Measurements from ENCODE around the gene FIBP. TPM values are rescaled to one million over a fixed set of nuclear protein-coding genes. Genes with fewer than 3 reads are reported as not detected.
A peak's percentile ranks its signal among the peaks of the same experiment; 100 is the strongest.

FIBP gene
- total RNA-seq, 3 donors from 2014 or later, result 35.8 to 52.8 (median 47.0) TPM

- Histone ChIP-seq H3K9me3 (no peaks in the 10 kb centered on the region), H3K4me3 (no peak overlapping the region)
- intact Hi-C loops (cut with DNase I, micrococcal nuclease), result no loop called here
These were observed 28.8 kb upstream of the FIBP start for GRCh38 chr11:65917077-65917433.

GRCh38 chr11:65916391-65916790 is 28.1 kb upstream of the FIBP start:
- no peak for TF ChIP-seq CTCF (IDR thresholded peaks at IDR 0.05)
- peaks cover 45% of the 10 kb centered on the region for H3K4me1 ChIP-seq (ENCODE audit: low read depth)
- H3K4me3 ChIP-seq, result no peak overlapping the region

More at GRCh38 chr11:65917077-65917433, 28.8 kb upstream of the FIBP start:
- Histone ChIP-seq H3K36me3 (ENCODE audit: low read depth) (no peaks in the 10 kb centered on the region), H3K4me1 (ENCODE audit: low read depth) (peaks cover 39% of the 10 kb centered on the region)
- DNase-seq (no peak), ATAC-seq (no peak)
- no peak for TF ChIP-seq CTCF (IDR thresholded peaks at IDR 0.05)

GRCh38 chr11:65915821-65916251 is 27.6 kb upstream of the FIBP start:
- DNase-seq (peak; percentile 43 to 82 (median 67)), ATAC-seq (no peak)
- TF ChIP-seq CTCF (IDR thresholded peaks at IDR 0.05), result no peak
- Histone ChIP-seq H3K36me3 (ENCODE audit: low read depth) (no peaks in the 10 kb centered on the region), H3K4me3 (no peak overlapping the region), H3K9me3 (no peaks in the 10 kb centered on the region), H3K4me1 (ENCODE audit: low read depth) (peaks cover 43% of the 10 kb centered on the region)
- intact Hi-C loops (cut with DNase I, micrococcal nuclease), result no loop called here

More at GRCh38 chr11:65916391-65916790, 28.1 kb upstream of the FIBP start:
- Histone ChIP-seq H3K36me3 (ENCODE audit: low read depth) (no peaks in the 10 kb centered on the region), H3K9me3 (no peaks in the 10 kb centered on the region)
- DNase-seq (no peak), ATAC-seq (no peak)
- intact Hi-C loops (cut with DNase I, micrococcal nuclease), result no loop called here

GRCh38 chr11:65915101-65915820 is 27.0 kb upstream of the FIBP start:
- H3K9me3 ChIP-seq, result no peaks in the 10 kb centered on the region
- TF ChIP-seq CTCF (IDR thresholded peaks at IDR 0.05), result no peak
- DNase-seq, result no peak
- peaks cover 37% of the 10 kb centered on the region for H3K4me1 ChIP-seq (ENCODE audit: low read depth)
- intact Hi-C loops (cut with DNase I, micrococcal nuclease), result no loop called here
- H3K36me3 ChIP-seq (ENCODE audit: low read depth), result no peaks in the 10 kb centered on the region
- H3K4me3 ChIP-seq, result no peak overlapping the region
- no peak for ATAC-seq

GRCh38 chr11:65912845-65913244 is 24.6 kb upstream of the FIBP start:
- Histone ChIP-seq H3K9me3 (no peaks in the 10 kb centered on the region), H3K4me3 (no peak overlapping the region), H3K36me3 (ENCODE audit: low read depth) (no peaks in the 10 kb centered on the region), H3K4me1 (ENCODE audit: low read depth) (peaks cover 29% of the 10 kb centered on the region)
- ATAC-seq (no peak), DNase-seq (no peak)
- intact Hi-C loops (cut with DNase I, micrococcal nuclease), result no loop called here
- no peak for TF ChIP-seq CTCF (IDR thresholded peaks at IDR 0.05)
